Measurements from ENCODE around the gene SASH1.

- TF ChIP-seq CTCF (IDR thresholded peaks at IDR 0.05) (no peak), POLR2AphosphoS5 (IDR thresholded peaks at IDR 0.05) (no peak)
Measured at GRCh38 chr6:148328876-148329555, 13.6 kb upstream of the SASH1 start.

Data from sigmoid colon (tissue), 4 donors.